ACHN (cell line): ENCODE measurements around the gene SVIL.
"Not testable (repeated sequence)": the region's sequence is repeated elsewhere in the genome, so short reads cannot be mapped to it uniquely, and the experiment has no call there.

Experiments
- DNase-seq: peaks from one replicate; pipeline ENCODE4 v3.0.0-alpha.2; 2015
- in situ Hi-C: cut with HindIII; loops from 2 replicates; pipeline ENCODE4 v1.10.0; 2017; ENCODE audit warnings: low sequenced_read_pairs, low pct_ligation_motif_present, low pct_unique_long_range_greater_than_20kb

SVIL gene

GRCh38 chr10:29487884-29488266, 146.9 kb downstream of the SVIL start:
- DNase-seq, in situ Hi-C loops: not testable (repeated sequence)

- DNase-seq, in situ Hi-C loops: not testable (repeated sequence)
Observed at GRCh38 chr10:29487032-29487883, 147.5 kb downstream of the SVIL start.

- in situ Hi-C loops = no loop called here
- DNase-seq = no peak
Observed at GRCh38 chr10:29486433-29486832, 148.3 kb downstream of the SVIL start.

DNA sequence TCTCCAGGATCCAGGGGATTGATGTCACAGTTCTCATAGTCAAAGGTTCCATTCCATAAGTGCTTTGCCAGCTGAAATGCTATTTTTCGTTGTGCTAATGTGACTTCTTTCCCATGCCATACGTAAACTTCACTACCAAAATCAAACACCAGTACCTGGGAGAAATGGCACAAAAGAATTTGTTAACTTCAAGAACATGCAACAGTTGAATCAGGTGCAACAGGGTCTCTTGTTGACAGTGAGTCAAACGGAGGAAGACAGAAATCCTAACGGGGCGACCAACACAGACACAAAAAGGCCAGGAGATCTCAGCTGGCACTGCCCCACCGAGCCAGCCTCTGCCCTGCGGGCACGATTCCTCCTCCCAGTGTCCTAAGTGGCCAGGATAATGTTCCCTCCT, 150.1 kb downstream of the SVIL start:
- in situ Hi-C loops, DNase-seq: not testable (repeated sequence)

DNA sequence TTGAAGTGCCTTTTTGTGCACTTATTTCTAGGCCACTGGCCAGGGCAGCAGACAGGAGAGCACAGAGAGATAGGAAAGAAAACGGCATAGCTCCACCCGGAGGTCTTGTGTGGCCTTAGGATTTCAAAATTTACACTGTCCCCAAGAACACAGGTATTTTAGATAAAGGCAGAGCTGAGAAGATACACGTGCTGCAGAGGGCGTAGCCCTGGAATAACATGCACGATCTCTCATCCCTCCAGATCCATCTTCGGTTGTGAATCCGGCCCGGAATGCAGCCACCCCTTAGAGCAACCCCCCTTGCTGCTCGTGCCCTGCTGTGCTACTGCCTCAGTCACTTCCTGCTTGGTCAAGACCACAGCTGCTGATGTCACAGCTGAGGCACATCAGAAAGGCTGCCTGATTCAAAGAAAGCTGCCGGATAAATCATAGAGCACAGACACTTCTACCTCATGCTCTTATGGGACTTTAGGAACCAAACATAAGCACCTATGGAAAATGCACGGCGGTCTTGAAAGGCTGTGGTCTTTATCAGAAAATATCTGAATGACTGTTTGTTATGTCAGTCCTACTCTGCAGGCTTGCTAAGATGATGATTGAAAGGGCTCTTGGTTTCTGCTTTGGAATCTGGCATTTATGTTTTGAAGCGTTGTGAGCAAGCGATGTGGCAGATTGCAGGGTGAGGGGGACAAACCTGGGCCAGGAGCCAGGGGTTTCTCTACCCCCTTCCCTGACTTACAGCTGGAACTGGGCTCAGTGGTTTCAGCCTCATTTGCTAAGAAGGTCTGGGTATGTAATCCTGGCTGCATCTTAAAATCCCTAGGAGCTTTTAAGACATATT, 152.0 kb downstream of the SVIL start:
- in situ Hi-C loops = no loop called here

GRCh38 chr10:29481906-29482440, 152.8 kb downstream of the SVIL start:
- DNase-seq = no peak
- in situ Hi-C loops = no loop called here

More for the DNA sequence above, 152.0 kb downstream of the SVIL start:
- peak; percentile 20 for DNase-seq

GRCh38 chr10:29479981-29480954, 154.5 kb downstream of the SVIL start:
- in situ Hi-C loops = no loop called here
- no peak for DNase-seq

- in situ Hi-C loops = no loop called here
- DNase-seq = no peak
Observed at GRCh38 chr10:29479081-29479925, 155.5 kb downstream of the SVIL start.

GRCh38 chr10:29473406-29474100, 161.2 kb downstream of the SVIL start:
- in situ Hi-C loops = no loop called here
- no peak for DNase-seq

DNA sequence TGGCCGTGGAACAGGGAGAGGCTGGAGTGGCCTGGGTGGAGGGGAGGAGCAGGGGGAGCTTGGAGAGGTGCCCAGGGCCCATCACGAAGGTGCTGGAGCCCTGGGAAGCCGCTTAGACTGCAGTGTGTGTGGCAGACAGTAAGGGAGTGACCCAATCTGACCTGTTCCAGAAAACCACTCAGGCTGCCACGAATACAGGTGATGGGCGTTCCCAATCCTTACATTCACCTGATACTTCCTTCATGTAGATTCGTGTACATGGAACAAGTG, 161.7 kb downstream of the SVIL start:
- no peak for DNase-seq
- in situ Hi-C loops = no loop called here

- peak; percentile 22 for DNase-seq
- in situ Hi-C loops = no loop called here
Observed at GRCh38 chr10:29472301-29473086, 162.3 kb downstream of the SVIL start.

- in situ Hi-C loops = no loop called here
- DNase-seq = peak; percentile 52
Observed at GRCh38 chr10:29471544-29471859, 163.3 kb downstream of the SVIL start.

GRCh38 chr10:29470843-29471543, 163.8 kb downstream of the SVIL start:
- DNase-seq = no peak
- in situ Hi-C loops = no loop called here

GRCh38 chr10:29470355-29470705, 164.4 kb downstream of the SVIL start:
- peak; percentile 14 for DNase-seq
- in situ Hi-C loops = no loop called here

- no peak for DNase-seq
- in situ Hi-C loops = no loop called here
Observed at GRCh38 chr10:29469481-29470354, 165.1 kb downstream of the SVIL start.
